HG03520 (cell line): Measurements from ENCODE around the gene FRMD7.
"Not testable (repeated sequence)": the region's sequence is repeated elsewhere in the genome, so short reads cannot be mapped to it uniquely, and the experiment has no call there.

Experiments used
- ATAC-seq: cut with Tn5 transposase; IDR thresholded peaks from one replicate; pipeline ENCODE4 v1.9.1; 2021; ENCODE audit warnings: mild to moderate bottlenecking, moderate library complexity; ENCODE audit not compliant: unreplicated experiment

Gene FRMD7

GRCh38 chrX:132127743-132128142 is at the start of gene FRMD7:
Gene FRMD7, minus strand, starts transcription at chrX:132128020. Its CDS starts 176 bp downstream, at chrX:132127844.
- ATAC-seq: no peak

GRCh38 chrX:132173647-132174046 is 45.8 kb upstream of the FRMD7 start:
- ATAC-seq: no peak

GRCh38 chrX:132171881-132172280 is 44.1 kb upstream of the FRMD7 start:
- ATAC-seq: no peak

GRCh38 chrX:132171478-132171877 is 43.7 kb upstream of the FRMD7 start:
- ATAC-seq: no peak

- no peak for ATAC-seq
Observed at GRCh38 chrX:132169554-132169953, 41.7 kb upstream of the FRMD7 start.

GRCh38 chrX:132165651-132166050 is 37.8 kb upstream of the FRMD7 start:
- no peak for ATAC-seq

- no peak for ATAC-seq
Observed at GRCh38 chrX:132165005-132165404, 37.2 kb upstream of the FRMD7 start.

- ATAC-seq: not testable (repeated sequence)
Observed at GRCh38 chrX:132163094-132163493, 35.3 kb upstream of the FRMD7 start.

GRCh38 chrX:132153166-132153565 is 25.3 kb upstream of the FRMD7 start:
- ATAC-seq: no peak

- no peak for ATAC-seq
Observed at GRCh38 chrX:132146456-132146855, 18.6 kb upstream of the FRMD7 start.

GRCh38 chrX:132144061-132144460 is 16.2 kb upstream of the FRMD7 start:
- no peak for ATAC-seq

GRCh38 chrX:132125906-132126305 is 1.9 kb downstream of the FRMD7 start:
- ATAC-seq: no peak

- no peak for ATAC-seq
Observed at GRCh38 chrX:132120913-132121312, 6.9 kb downstream of the FRMD7 start.

- no peak for ATAC-seq
Observed at GRCh38 chrX:132119821-132120515, 7.9 kb downstream of the FRMD7 start.

- ATAC-seq: no peak
Observed at GRCh38 chrX:132119283-132119682, 8.5 kb downstream of the FRMD7 start.

- ATAC-seq: no peak
Observed at GRCh38 chrX:132118358-132118757, 9.5 kb downstream of the FRMD7 start.

GRCh38 chrX:132115792-132116191 is 12.0 kb downstream of the FRMD7 start:
- no peak for ATAC-seq

GRCh38 chrX:132114607-132115006 is 13.2 kb downstream of the FRMD7 start:
- no peak for ATAC-seq

- ATAC-seq: no peak
Observed at GRCh38 chrX:132107291-132107690, 20.5 kb downstream of the FRMD7 start.

GRCh38 chrX:132101799-132102198 is 26.0 kb downstream of the FRMD7 start:
- no peak for ATAC-seq

GRCh38 chrX:132101206-132101605 is 26.6 kb downstream of the FRMD7 start:
- no peak for ATAC-seq

GRCh38 chrX:132098704-132099103 is 29.1 kb downstream of the FRMD7 start:
- ATAC-seq: not testable (repeated sequence)

GRCh38 chrX:132094164-132094563 is 33.7 kb downstream of the FRMD7 start:
- ATAC-seq: no peak
